HTERT RPE-1 (cell line): ENCODE data around the gene PRDX1.
"Not testable (repeated sequence)": the region's sequence is repeated elsewhere in the genome, so short reads cannot be mapped to it uniquely, and the experiment has no call there.

Experiments used
- in situ Hi-C: fragments of 300-500 bp; cut with MboI; formaldehyde crosslinking; loops from 4 replicates; pipeline ENCODE4 v1.14.3; 2020; ENCODE audit warnings: low sequenced_read_pairs

PRDX1 gene

DNA sequence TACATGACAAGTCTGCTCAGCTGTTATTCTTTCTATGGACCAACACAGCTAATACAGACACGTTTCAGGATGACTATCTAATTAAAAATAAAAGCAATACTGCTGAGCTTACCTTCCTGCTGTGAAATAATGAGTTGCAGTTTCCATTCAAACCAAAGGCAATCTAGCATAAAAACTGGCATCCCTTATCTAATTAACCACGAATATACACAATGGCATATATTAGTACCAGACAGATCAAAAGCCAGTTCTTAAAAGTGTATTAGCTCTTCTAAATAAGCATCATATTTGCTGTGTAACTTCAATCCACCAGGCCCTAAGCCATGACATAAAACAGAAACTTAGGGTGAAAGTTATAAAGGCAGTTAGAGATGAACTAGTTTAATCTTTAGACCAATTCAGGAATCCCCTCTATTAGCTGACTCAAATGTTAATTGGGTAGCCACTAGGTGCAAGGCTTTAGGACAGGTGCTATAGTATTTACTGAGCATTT, 51.3 kb downstream of the PRDX1 start:
- in situ Hi-C loops: no loop called here

DNA sequence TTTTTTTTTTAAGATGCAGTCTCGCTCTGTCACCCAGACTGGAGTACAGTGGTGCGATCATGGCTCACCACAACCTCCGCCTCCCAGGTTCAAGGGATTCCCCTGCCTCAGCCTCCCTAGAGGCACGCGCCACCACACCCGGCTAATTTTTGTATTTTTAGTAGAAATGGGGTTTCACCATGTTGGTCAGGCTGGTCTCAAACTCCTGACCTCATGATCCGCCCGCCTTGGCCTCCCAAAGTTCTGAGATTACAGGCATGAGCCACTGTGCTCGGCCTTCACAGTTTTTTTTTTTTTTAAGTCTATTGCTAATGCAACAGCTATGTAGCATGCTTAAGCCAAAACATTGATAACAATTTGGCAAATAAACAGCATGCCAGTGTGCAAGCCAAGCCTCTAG, 54.3 kb downstream of the PRDX1 start:
- in situ Hi-C loops: not testable (repeated sequence)

DNA sequence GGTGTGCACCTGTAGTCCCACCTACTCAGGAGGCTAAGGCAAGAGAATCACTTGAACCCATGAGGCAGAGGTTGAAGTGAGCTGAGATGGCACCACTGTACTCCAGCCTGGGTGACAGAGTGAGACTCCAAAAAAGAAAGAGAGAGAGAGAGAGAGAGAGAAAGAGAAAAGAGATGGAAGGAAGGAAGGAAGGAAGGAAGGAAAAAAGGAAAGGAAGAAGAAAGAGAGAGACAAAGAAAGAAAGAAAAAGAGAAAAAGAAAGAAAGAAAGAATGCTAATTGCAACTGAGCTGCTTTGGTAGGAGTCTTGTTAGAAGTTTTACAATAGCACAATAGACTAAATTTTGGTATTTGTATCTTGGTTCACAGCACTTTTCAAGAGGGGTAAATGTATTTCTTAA, 56.4 kb downstream of the PRDX1 start:
- in situ Hi-C loops: no loop called here
